B cell (primary cell): Measurements from ENCODE around the gene WDR33. TPM values are rescaled to one million over a fixed set of nuclear protein-coding genes. Genes with fewer than 3 reads are reported as not detected.

ENCODE experiments used
- ATAC-seq: fragments of 200-7000 bp; cut with Tn5 transposase; one replicate; pipeline ENCODE4 v1.10.0; 2021; ENCODE audit warnings: low read depth, mild to moderate bottlenecking, moderate number of reproducible peaks, moderate library complexity
- CTCF ChIA-PET: fragments of 350-600 bp; sonication (Branson Sonifier 250); formaldehyde crosslinking; loops from one replicate; lab custom pipeline; 2021; ENCODE audit warnings: antibody characterized with exemption, inconsistent platforms; lab: Charles Lee
- POLR2A ChIA-PET: fragments of 350-600 bp; sonication (Branson Sonifier 250); formaldehyde crosslinking; loops from one replicate; lab custom pipeline; 2021; ENCODE audit warnings: antibody characterized with exemption; lab: Charles Lee
- DNase-seq: peaks from one replicate; pipeline ENCODE4 v3.0.0; 2013
- H2AFZ ChIP-seq: 2 replicates; pipeline ENCODE4 v1.6.1; 2012; ENCODE audit warnings: mild to moderate bottlenecking, low read depth, low read length; ENCODE audit not compliant: insufficient read depth, poor library complexity, severe bottlenecking
- H3K27ac ChIP-seq, 2 donors: 1 replicate in 1 of 2; 2 replicates in 1 of 2; pipeline ENCODE4 v1.5.1; 2012 to 2013; ENCODE audit warnings: low read length in 2 of 2, mild to moderate bottlenecking in 2 of 2, moderate library complexity in 1 of 2
- H3K27me3 ChIP-seq, 4 experiments: fragments of 200-600 bp in 1 of 4; sonication (generic) in 1 of 4; replicated peaks in 1 of 4; 1 replicate in 2 of 4; 2 replicates in 2 of 4; pipeline versions ENCODE4 v1.6.1 to v1.7.0; 2013 to 2016; ENCODE audit warnings: low read length in 3 of 4, mild to moderate bottlenecking in 2 of 4, mixed read lengths in 1 of 4, moderate library complexity in 1 of 4; ENCODE audit not compliant: insufficient read depth in 4 of 4, control insufficient read depth in 3 of 4; ENCODE audit errors: control extremely low read depth in 1 of 4
- H3K36me3 ChIP-seq, 2 experiments: replicated peaks in 1 of 2; 1 replicate in 1 of 2; 2 replicates in 1 of 2; pipeline versions ENCODE4 v1.6.1 to v1.7.1; 2013; ENCODE audit warnings: low read length in 1 of 2; ENCODE audit not compliant: insufficient read depth in 2 of 2, control insufficient read depth in 1 of 2; ENCODE audit errors: control extremely low read depth in 1 of 2, extremely low read depth in 1 of 2
- H3K4me1 ChIP-seq, 2 donors: fragments of 200-600 bp in 1 of 2; sonication (generic) in 1 of 2; 1 replicate in 1 of 2; 2 replicates in 1 of 2; pipeline versions ENCODE4 v1.5.1 to v1.6.1; 2013 to 2017; ENCODE audit warnings: low read length in 2 of 2; ENCODE audit not compliant: control insufficient read depth in 2 of 2, insufficient read depth in 2 of 2
- H3K4me2 ChIP-seq: replicated peaks from 2 replicates; pipeline ENCODE3; 2012; ENCODE audit warnings: mild to moderate bottlenecking, low read depth, low read length; ENCODE audit not compliant: poor library complexity, severe bottlenecking
- H3K4me3 ChIP-seq, 5 experiments: fragments of 200-600 bp in 1 of 5; sonication (generic) in 1 of 5; 1 replicate in 3 of 5; 2 replicates in 2 of 5; pipeline versions ENCODE4 v1.5.1 to v1.7.0; 2011 to 2016; ENCODE audit warnings: low read length in 4 of 5, mild to moderate bottlenecking in 4 of 5, low read depth in 2 of 5, control low read depth in 1 of 5, moderate library complexity in 1 of 5; ENCODE audit not compliant: insufficient read depth in 1 of 5; ENCODE audit errors: control extremely low read depth in 1 of 5, extremely low read depth in 1 of 5
- H3K79me2 ChIP-seq: fragments of 200-600 bp; sonication (generic); one replicate; pipeline ENCODE4 v1.6.0; 2016; ENCODE audit warnings: low read length; ENCODE audit not compliant: control insufficient read depth, insufficient read depth
- H3K9ac ChIP-seq: fragments of 200-600 bp; sonication (generic); 2 replicates; pipeline ENCODE4 v1.6.1; 2017; ENCODE audit warnings: mild to moderate bottlenecking, low read length, moderate library complexity
- H3K9me3 ChIP-seq, 3 donors: one replicate each; pipeline versions ENCODE4 v1.6.1 to v1.7.1; 2013; ENCODE audit warnings: low read length in 2 of 3; ENCODE audit not compliant: control insufficient read depth in 2 of 3, insufficient read depth in 1 of 3; ENCODE audit errors: control extremely low read depth in 1 of 3
- H4K20me1 ChIP-seq: 2 replicates; pipeline ENCODE4 v1.6.0; 2012; ENCODE audit warnings: mild to moderate bottlenecking, low read length; ENCODE audit not compliant: insufficient read depth, control insufficient read depth, poor library complexity, severe bottlenecking
- H3K27ac Mint-ChIP-seq: one replicate; pipeline ENCODE4 v1.8.0; 2021; ENCODE audit warnings: mixed read lengths
- H3K27me3 Mint-ChIP-seq: one replicate; pipeline ENCODE4 v1.8.0; 2021; ENCODE audit warnings: mixed read lengths
- H3K4me1 Mint-ChIP-seq: one replicate; pipeline ENCODE4 v1.8.0; 2021; ENCODE audit warnings: mixed read lengths
- H3K4me3 Mint-ChIP-seq: one replicate; pipeline ENCODE4 v1.8.0; 2021; ENCODE audit warnings: mixed read lengths
- H3K9me3 Mint-ChIP-seq: one replicate; pipeline ENCODE4 v1.8.0; 2022; ENCODE audit warnings: mixed read lengths; ENCODE audit not compliant: insufficient read depth
- CTCF ChIP-seq: fragments of 200-600 bp; IDR thresholded peaks from one replicate; pipeline ENCODE4 v1.8.0; 2022; ENCODE audit warnings: antibody characterized with exemption, mild to moderate bottlenecking
- EZH2 ChIP-seq: IDR thresholded peaks from 2 replicates; pipeline ENCODE4 v1.6.1; 2012; ENCODE audit warnings: borderline replicate concordance, low read depth, mild to moderate bottlenecking, moderate library complexity, low read length; ENCODE audit not compliant: insufficient read depth, poor library complexity, severe bottlenecking
- WGBS: methylation state at CpG from one replicate; pipeline ENCODE4 v1.1.5; 2013; ENCODE audit warnings: missing lambda C conversion rate; ENCODE audit not compliant: insufficient coverage; 5-methylcytosine and 5-hydroxymethylcytosine counted together
- intact Hi-C: fragments of 100-400 bp; cut with micrococcal nuclease; formaldehyde crosslinking; loops from one replicate; pipeline ENCODE4 v1.10.0; 2022
- polyA plus RNA-seq: library from polyadenylated mRNA; depleted of rRNA; stranded (reverse); fragments of >200 nt; gene quantifications from 2 replicates; pipeline ENCODE4 v1.2.3, GENCODE V29; 2012
- total RNA-seq, 2 donors: library from RNA; stranded (reverse); fragments of 120-200 nt in 1 of 2; gene quantifications; 1 replicate in 1 of 2; 2 replicates in 1 of 2; pipeline versions ENCODE4 v1.2.3 to v1.2.4, GENCODE V29; 2013 to 2022

WDR33 gene
- total and polyA plus RNA-seq, 2 donors (not counting 1 experiment from before 2014, with no cell fraction given): 17.2 to 101 TPM

- H3K4me1 ChIP-seq: peaks cover 25 to 28% of the 10 kb centered on the region in 2 donors
- intact Hi-C loops: no loop called here
- no peak overlapping the region for H3K4me2 ChIP-seq
- no peak for DNase-seq
- POLR2A ChIA-PET: no interaction called here
- no peak overlapping the region for H3K4me3 Mint-ChIP-seq
- ATAC-seq: no peak
- TF ChIP-seq EZH2 (no peak), CTCF (no peak)
- peaks cover 35% of the 10 kb centered on the region for H3K4me1 Mint-ChIP-seq
- no peak overlapping the region for H3K4me3 ChIP-seq
- CTCF ChIA-PET: no interaction called here
- no peak overlapping the region for H2AFZ ChIP-seq
- peaks cover 19% of the 10 kb centered on the region for H4K20me1 ChIP-seq
- H3K9me3 ChIP-seq: peaks cover 0 to 27% (median 22%) of the 10 kb centered on the region in 3 donors
- H3K36me3 ChIP-seq: no peaks in the 10 kb centered on the region
- H3K9ac ChIP-seq: no peak overlapping the region
- H3K9me3 Mint-ChIP-seq: no peaks in the 10 kb centered on the region
- no peak overlapping the region for H3K27ac Mint-ChIP-seq
- peaks cover 4% of the 10 kb centered on the region for H3K79me2 ChIP-seq
- whole genome bisulfite sequencing: 99% methylated on average over 10 of the region's 12 CpGs
- H3K27ac ChIP-seq: no peak overlapping the region
- peaks cover 0 to 31% (median 2%) of the 10 kb centered on the region in 4 experiments for H3K27me3 ChIP-seq
- H3K27me3 Mint-ChIP-seq: peaks cover 22% of the 10 kb centered on the region
These were observed 15.1 kb upstream of the WDR33 start for GRCh38 chr2:127826047-127826446.

GRCh38 chr2:127820080-127820668 is 9.2 kb upstream of the WDR33 start:
- DNase-seq: no peak
- 100% methylated on average over 3 of the region's 6 CpGs for WGBS
- Mint-ChIP-seq H3K27ac (no peak overlapping the region), H3K4me3 (no peak overlapping the region), H3K27me3 (peaks cover 25% of the 10 kb centered on the region), H3K9me3 (peaks cover 5% of the 10 kb centered on the region), H3K4me1 (no peaks in the 10 kb centered on the region)
- no peak for ATAC-seq
- Histone ChIP-seq H3K9ac (no peak overlapping the region), H2AFZ (no peak overlapping the region), H3K36me3 (no peaks in the 10 kb centered on the region), H3K4me3 (no peak overlapping the region), H3K9me3 (peaks cover 2 to 23% (median 21%) of the 10 kb centered on the region in 3 donors), H4K20me1 (no peaks in the 10 kb centered on the region), H3K4me1 (no peaks in the 10 kb centered on the region), H3K27me3 (peaks cover 0 to 14% (median 5%) of the 10 kb centered on the region in 4 experiments), H3K79me2 (no peaks in the 10 kb centered on the region), H3K4me2 (no peak overlapping the region), H3K27ac (no peak overlapping the region)
- POLR2A ChIA-PET: no interaction called here
- intact Hi-C loops: no loop called here
- TF ChIP-seq CTCF (no peak), EZH2 (no peak)
- CTCF ChIA-PET: interaction anchor here (1.2 to 1.9 kb wide), 2 partner anchors 9 to 229 kb away, joined by 3 to 7 read pairs; partner anchors contain the start of gene WDR33
